HG03108 (cell line): Measurements from ENCODE around the gene EIF2B5.
A peak's percentile ranks its signal among the peaks of the same experiment; 100 is the strongest.
"Not testable (repeated sequence)": the region's sequence is repeated elsewhere in the genome, so short reads cannot be mapped to it uniquely, and the experiment has no call there.

Experiments
- ATAC-seq: cut with Tn5 transposase; IDR thresholded peaks from one replicate; pipeline ENCODE4 v1.9.1; 2021; ENCODE audit warnings: moderate library complexity; ENCODE audit not compliant: unreplicated experiment

Gene EIF2B5

GRCh38 chr3:184135149-184135910, at the start of gene EIF2B5:
TSS of gene EIF2B5 (plus strand) at chr3:184135358. CDS start at chr3:184135386, 28 bp downstream.
- peak; percentile 91 for ATAC-seq

GRCh38 chr3:184085389-184085852, 49.7 kb upstream of the EIF2B5 start:
- no peak for ATAC-seq

- no peak for ATAC-seq
These were observed 43.0 kb upstream of the EIF2B5 start for GRCh38 chr3:184092199-184092598.

GRCh38 chr3:184096811-184097383, 38.3 kb upstream of the EIF2B5 start, which contains the start of gene HTR3E:
TSS of gene HTR3E (plus strand) at chr3:184097064. CDS start at chr3:184097530, 466 bp downstream.
- no peak for ATAC-seq

- no peak for ATAC-seq
These were observed 37.6 kb upstream of the EIF2B5 start for GRCh38 chr3:184097556-184097955.

GRCh38 chr3:184099806-184100686, 35.1 kb upstream of the EIF2B5 start:
- ATAC-seq, result no peak

GRCh38 chr3:184110316-184110725, 24.8 kb upstream of the EIF2B5 start:
- no peak for ATAC-seq

GRCh38 chr3:184116017-184116416, 19.1 kb upstream of the EIF2B5 start:
- ATAC-seq, result no peak

- no peak for ATAC-seq
These were observed 17.5 kb upstream of the EIF2B5 start for GRCh38 chr3:184117636-184118035.

GRCh38 chr3:184121031-184121430, 14.1 kb upstream of the EIF2B5 start:
- ATAC-seq, result not testable (repeated sequence)

GRCh38 chr3:184126006-184126405, 9.2 kb upstream of the EIF2B5 start:
- ATAC-seq, result no peak

- ATAC-seq, result peak; percentile 50
These were observed 6.1 kb upstream of the EIF2B5 start for GRCh38 chr3:184129012-184129411.

- ATAC-seq, result no peak
These were observed 2.2 kb upstream of the EIF2B5 start for GRCh38 chr3:184132945-184133344.

GRCh38 chr3:184133840-184134745, 1.1 kb upstream of the EIF2B5 start:
- ATAC-seq, result no peak

- ATAC-seq, result no peak
These were observed 411 bp upstream of the EIF2B5 start for GRCh38 chr3:184134746-184135148.

- ATAC-seq, result no peak
These were observed 728 bp downstream of the EIF2B5 start for GRCh38 chr3:184135911-184136260.

GRCh38 chr3:184140436-184140835, 5.3 kb downstream of the EIF2B5 start:
- no peak for ATAC-seq

GRCh38 chr3:184142199-184142598, 7.0 kb downstream of the EIF2B5 start:
- no peak for ATAC-seq

GRCh38 chr3:184143327-184143726, 8.2 kb downstream of the EIF2B5 start:
- ATAC-seq, result no peak

- no peak for ATAC-seq
These were observed 9.3 kb downstream of the EIF2B5 start for GRCh38 chr3:184144505-184144904.
